GM23248 (cell line): ENCODE data around the gene ZNF215.

Source experiments
- EZH2 ChIP-seq: fragments of 200-600 bp; sonication (generic); IDR thresholded peaks from 2 replicates; pipeline ENCODE4 v1.6.1; 2018; ENCODE audit warnings: antibody characterized with exemption, mild to moderate bottlenecking; ENCODE audit not compliant: insufficient read depth, poor library complexity, severe bottlenecking
- EZH2phosphoT487 ChIP-seq: fragments of 200-600 bp; sonication (generic); IDR thresholded peaks from 2 replicates; pipeline ENCODE4 v1.6.1; 2018; ENCODE audit warnings: antibody characterized with exemption, moderate library complexity, mild to moderate bottlenecking, low read depth; ENCODE audit not compliant: insufficient read depth

- TF ChIP-seq EZH2phosphoT487 (no peak), EZH2 (no peak)
Measured at GRCh38 chr11:6898911-6899310, 27.3 kb upstream of the ZNF215 start.
